Bronchial epithelial cell (primary cell): ENCODE results near the gene PILRB. TPM values are rescaled to one million over a fixed set of nuclear protein-coding genes. Genes with fewer than 3 reads are reported as not detected.
"Not testable (repeated sequence)": the region's sequence is repeated elsewhere in the genome, so short reads cannot be mapped to it uniquely, and the experiment has no call there.

ENCODE experiments used
- DNase-seq: peaks from one replicate; pipeline ENCODE4 v3.0.0-alpha.2; 2010; ENCODE audit warnings: low read depth
- FAIRE-seq: peaks from 2 replicates; lab custom pipeline; 2011; peaks lifted over from hg19 to GRCh38; lab: Jason Lieb, UNC
- H3K27me3 ChIP-seq: 2 replicates; pipeline ENCODE4 v1.5.1; 2011; ENCODE audit warnings: low read length; ENCODE audit not compliant: control insufficient read depth, insufficient read depth
- H3K36me3 ChIP-seq: 2 replicates; pipeline ENCODE4 v1.5.1; 2011; ENCODE audit warnings: low read length; ENCODE audit not compliant: control insufficient read depth, insufficient read depth
- H3K4me3 ChIP-seq: 2 replicates; pipeline ENCODE4 v1.5.1; 2011; ENCODE audit warnings: mild to moderate bottlenecking, low read depth, low read length, control low read depth
- CTCF ChIP-seq: IDR thresholded peaks from 2 replicates; pipeline ENCODE4 v1.5.1; 2011; ENCODE audit warnings: mild to moderate bottlenecking, moderate library complexity, low read length, control low read depth, inconsistent platforms; ENCODE audit not compliant: insufficient read depth, severe bottlenecking
- total RNA-seq: library from RNA; depleted of rRNA; stranded (reverse); fragments of >200 nt; gene quantifications from 2 replicates; pipeline ENCODE4 v1.2.1, GENCODE V29; 2014

PILRB gene
- total RNA-seq, 1 donor from 2014 or later = 5.5 TPM

DNA sequence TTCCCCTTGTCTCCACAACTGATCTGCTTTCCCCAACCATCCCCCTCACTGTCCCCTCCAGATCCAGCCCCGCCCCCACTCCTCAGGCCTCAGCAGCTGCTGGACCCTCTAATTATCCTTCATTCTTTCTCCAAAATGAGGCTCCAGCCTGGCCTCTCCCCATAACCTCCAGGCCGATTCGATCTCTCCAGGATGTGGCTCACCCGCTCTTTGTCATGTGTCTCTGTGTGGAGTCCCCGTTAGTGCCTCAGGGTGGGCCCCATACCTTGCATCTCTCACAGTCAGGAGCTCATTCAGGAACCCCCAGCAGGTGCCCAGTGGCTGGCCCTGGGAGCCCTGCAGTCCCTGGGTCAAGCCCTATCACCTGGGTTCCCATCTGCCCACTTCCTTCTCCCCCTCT is 16.7 kb downstream of the PILRB start:
- H3K36me3 ChIP-seq = no peaks in the 10 kb centered on the region
- TF ChIP-seq CTCF = no peak
- DNase-seq (no peak), FAIRE-seq (no peak)
- H3K4me3 ChIP-seq = no peak overlapping the region
- H3K27me3 ChIP-seq = no peaks in the 10 kb centered on the region

- H3K27me3 ChIP-seq = no peaks in the 10 kb centered on the region
- TF ChIP-seq CTCF = no peak
- H3K36me3 ChIP-seq = no peaks in the 10 kb centered on the region
- FAIRE-seq (no peak), DNase-seq (no peak)
- H3K4me3 ChIP-seq = no peak overlapping the region
Measured at GRCh38 chr7:100376066-100376465, 18.1 kb downstream of the PILRB start.

DNA sequence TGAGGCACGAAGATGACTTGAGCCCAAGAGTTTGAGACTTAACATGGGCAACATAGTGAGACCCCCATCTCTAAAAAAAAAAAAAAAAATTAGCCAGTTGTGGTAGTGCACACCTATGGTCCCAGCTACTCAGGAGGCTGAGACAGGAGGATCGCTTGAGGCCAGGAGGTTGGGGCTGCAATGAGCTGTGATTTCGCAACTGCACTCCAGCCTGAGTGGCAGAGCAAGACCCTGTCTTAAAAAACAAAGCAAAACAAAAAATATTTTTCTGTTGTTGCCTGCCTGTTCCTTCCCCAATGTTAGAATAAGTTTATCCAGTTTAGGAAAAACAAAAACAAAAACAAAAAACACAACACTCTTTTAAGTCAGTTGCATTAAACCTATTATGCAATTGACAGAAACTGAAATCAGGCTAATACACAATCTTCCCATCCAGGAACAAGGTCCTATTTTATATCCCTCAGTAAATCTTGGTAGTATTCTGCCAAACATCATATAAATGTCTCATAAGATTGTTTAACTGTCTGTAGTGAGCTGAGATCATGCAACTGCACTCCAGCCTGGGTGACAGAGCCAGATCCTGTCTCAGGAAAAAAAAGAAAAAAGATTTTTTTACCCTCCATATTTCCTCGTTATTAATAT is 20.3 kb downstream of the PILRB start:
- FAIRE-seq (no peak), DNase-seq (no peak)
- H3K27me3 ChIP-seq = peaks cover 1% of the 10 kb centered on the region
- TF ChIP-seq CTCF = no peak
- H3K36me3 ChIP-seq = no peaks in the 10 kb centered on the region
- no peak overlapping the region for H3K4me3 ChIP-seq

DNA sequence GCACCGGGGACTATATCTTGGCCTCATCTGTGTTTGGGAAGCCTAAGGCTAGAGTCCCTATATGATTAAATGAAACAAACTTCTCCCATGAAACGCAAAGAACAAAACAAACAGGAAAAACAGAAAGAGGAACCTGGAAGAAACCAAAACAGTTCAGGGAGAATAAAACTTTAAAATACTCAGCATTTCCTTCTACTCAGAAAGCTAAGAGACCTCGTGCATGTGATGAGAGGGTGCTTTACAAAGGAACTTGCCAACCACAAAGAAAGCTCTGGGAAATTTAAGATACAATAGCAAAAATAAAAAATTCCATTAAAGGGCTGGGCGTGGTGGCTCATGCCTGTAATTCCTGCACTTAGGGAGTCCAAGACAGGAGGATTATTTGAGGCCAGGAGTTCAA is 22.3 kb downstream of the PILRB start:
- FAIRE-seq = no peak
- Histone ChIP-seq H3K27me3 (peaks cover 1% of the 10 kb centered on the region), H3K36me3 (no peaks in the 10 kb centered on the region), H3K4me3 (no peak overlapping the region)
- TF ChIP-seq CTCF = no peak
- DNase-seq = no peak

- not testable (repeated sequence) for H3K36me3 ChIP-seq, FAIRE-seq, DNase-seq, H3K4me3 ChIP-seq, H3K27me3 ChIP-seq
Measured at GRCh38 chr7:100381531-100382233, 23.8 kb downstream of the PILRB start.

GRCh38 chr7:100382234-100382853 is 24.4 kb downstream of the PILRB start:
- H3K27me3 ChIP-seq, H3K4me3 ChIP-seq, DNase-seq, H3K36me3 ChIP-seq: not testable (repeated sequence)
- FAIRE-seq = peak; percentile 95
